CD14-positive monocyte (primary cell): Measurements from ENCODE around the gene SPRED2. TPM values are rescaled to one million over a fixed set of nuclear protein-coding genes. Genes with fewer than 3 reads are reported as not detected.

Source experiments
- DNase-seq, 3 donors: peaks; one replicate each; pipeline ENCODE4 v3.0.0-alpha.2; 2011 to 2022
- H2AFZ ChIP-seq: 2 replicates; pipeline ENCODE4 v1.6.0; 2012; ENCODE audit warnings: mild to moderate bottlenecking, low read depth, low read length, inconsistent platforms; ENCODE audit not compliant: insufficient read depth, poor library complexity, severe bottlenecking
- H3K27ac ChIP-seq, 2 donors: 1 replicate in 1 of 2; 2 replicates in 1 of 2; pipeline ENCODE4 v1.5.1; 2012 to 2013; ENCODE audit warnings: low read length in 2 of 2, control low read depth in 1 of 2, inconsistent platforms in 1 of 2, low read depth in 1 of 2, mild to moderate bottlenecking in 1 of 2
- H3K27me3 ChIP-seq, 2 donors: one replicate each; pipeline versions ENCODE4 v1.6.0 to v1.6.1; 2011 to 2013; ENCODE audit warnings: low read length in 2 of 2; ENCODE audit not compliant: control insufficient read depth in 2 of 2, insufficient read depth in 2 of 2
- H3K36me3 ChIP-seq, 2 donors: replicated peaks in 1 of 2; 1 replicate in 1 of 2; 2 replicates in 1 of 2; pipeline versions ENCODE4 v1.5.1 to v1.6.1; 2012 to 2013; ENCODE audit warnings: low read length in 2 of 2, control low read depth in 1 of 2, inconsistent platforms in 1 of 2, mild to moderate bottlenecking in 1 of 2; ENCODE audit not compliant: insufficient read depth in 2 of 2, control insufficient read depth in 1 of 2
- H3K4me1 ChIP-seq, 2 donors: 1 replicate in 1 of 2; 2 replicates in 1 of 2; pipeline versions ENCODE4 v1.5.1 to v1.6.1; 2012 to 2013; ENCODE audit warnings: low read length in 2 of 2, control low read depth in 1 of 2, inconsistent platforms in 1 of 2, mild to moderate bottlenecking in 1 of 2, moderate library complexity in 1 of 2; ENCODE audit not compliant: insufficient read depth in 2 of 2, control insufficient read depth in 1 of 2
- H3K4me2 ChIP-seq: replicated peaks from 2 replicates; pipeline ENCODE3; 2012; ENCODE audit warnings: low read length, moderate library complexity, mild to moderate bottlenecking; ENCODE audit not compliant: poor library complexity, severe bottlenecking; ENCODE audit errors: extremely low read depth
- H3K4me3 ChIP-seq, 3 experiments: fragments of 200-600 bp in 1 of 3; sonication (generic) in 1 of 3; replicated peaks in 1 of 3; 1 replicate in 2 of 3; 2 replicates in 1 of 3; pipeline ENCODE4 v1.5.1; 2011 to 2013; ENCODE audit warnings: low read length in 3 of 3, mild to moderate bottlenecking in 3 of 3, control low read depth in 2 of 3, low read depth in 2 of 3, inconsistent platforms in 1 of 3, moderate library complexity in 1 of 3
- H3K79me2 ChIP-seq: 2 replicates; pipeline ENCODE4 v1.6.0; 2012; ENCODE audit warnings: mild to moderate bottlenecking, control low read depth, inconsistent platforms, low read length, moderate library complexity; ENCODE audit not compliant: insufficient read depth
- H3K9ac ChIP-seq: 2 replicates; pipeline ENCODE4 v1.6.0; 2017; ENCODE audit warnings: low read length, mild to moderate bottlenecking; ENCODE audit not compliant: insufficient read depth, poor library complexity, severe bottlenecking
- H3K9me3 ChIP-seq, 2 donors: replicated peaks in 1 of 2; 1 replicate in 1 of 2; 2 replicates in 1 of 2; pipeline versions ENCODE4 v1.5.1 to v1.6.1; 2012 to 2013; ENCODE audit warnings: low read length in 2 of 2, control low read depth in 1 of 2; ENCODE audit not compliant: control insufficient read depth in 1 of 2, insufficient read depth in 1 of 2
- H4K20me1 ChIP-seq: 2 replicates; pipeline ENCODE4 v1.6.0; 2012; ENCODE audit warnings: mild to moderate bottlenecking, low read length, control low read depth, moderate library complexity; ENCODE audit not compliant: insufficient read depth
- H3K27ac Mint-ChIP-seq, 7 donors: one replicate each; pipeline ENCODE4 v1.8.0; 2020; ENCODE audit warnings: mild to moderate bottlenecking in 7 of 7, mixed read lengths in 7 of 7, moderate library complexity in 6 of 7, inconsistent platforms in 2 of 7
- H3K27me3 Mint-ChIP-seq, 3 donors: one replicate each; pipeline ENCODE4 v1.8.0; 2021 to 2022; ENCODE audit warnings: low read depth in 3 of 3, mild to moderate bottlenecking in 3 of 3, mixed read lengths in 3 of 3, moderate library complexity in 3 of 3, inconsistent platforms in 1 of 3
- H3K36me3 Mint-ChIP-seq, 2 donors: one replicate each; pipeline ENCODE4 v1.8.0; 2020; ENCODE audit warnings: mixed read lengths in 2 of 2, inconsistent platforms in 1 of 2, mild to moderate bottlenecking in 1 of 2
- H3K4me1 Mint-ChIP-seq: one replicate; pipeline ENCODE4 v1.8.0; 2020; ENCODE audit warnings: mild to moderate bottlenecking, mixed read lengths
- H3K4me3 Mint-ChIP-seq, 2 donors: one replicate each; pipeline ENCODE4 v1.8.0; 2020; ENCODE audit warnings: mild to moderate bottlenecking in 2 of 2, mixed read lengths in 2 of 2, moderate library complexity in 1 of 2
- H3K9me3 Mint-ChIP-seq, 7 donors: one replicate each; pipeline ENCODE4 v1.8.0; 2020 to 2022; ENCODE audit warnings: mixed read lengths in 7 of 7, mild to moderate bottlenecking in 6 of 7, moderate library complexity in 6 of 7, inconsistent platforms in 2 of 7
- CTCF ChIP-seq: fragments of 200-600 bp; IDR thresholded peaks from one replicate; pipeline ENCODE4 v1.8.0; 2022; ENCODE audit warnings: antibody characterized with exemption, mild to moderate bottlenecking
- WGBS: methylation state at CpG from one replicate; pipeline ENCODE4 v1.1.5; 2013; ENCODE audit warnings: missing lambda C conversion rate; ENCODE audit not compliant: insufficient coverage; 5-methylcytosine and 5-hydroxymethylcytosine counted together
- intact Hi-C, 2 donors: fragments of 100-400 bp; cut with micrococcal nuclease; formaldehyde crosslinking; loops; one replicate each; pipeline versions ENCODE4 v1.15.0 to v1.15.1; 2023
- polyA plus RNA-seq, 3 donors: library from polyadenylated mRNA; depleted of rRNA in 1 of 3; unstranded in 2 of 3; stranded (reverse) in 1 of 3; fragments of 300-500 nt in 2 of 3; fragments of >200 nt in 1 of 3; fragmentation: Illumina TruSeq in 2 of 3; gene quantifications; 1 replicate in 2 of 3; 2 replicates in 1 of 3; pipeline ENCODE4 v1.2.3, GENCODE V29; 2012 to 2021

Gene SPRED2
- polyA plus RNA-seq, 3 donors: 0.20 to 2.0 (median 0.33) TPM

- H3K27me3 Mint-ChIP-seq: peaks cover 0 to 2% (median 0%) of the 10 kb centered on the region in 3 donors
- peaks cover 23% of the 10 kb centered on the region for H3K4me1 Mint-ChIP-seq
- H2AFZ ChIP-seq: no peak overlapping the region
- H3K36me3 Mint-ChIP-seq: peaks cover 0 to 9% of the 10 kb centered on the region in 2 donors
- no peak overlapping the region for H3K9ac ChIP-seq
- no peaks in the 10 kb centered on the region for H3K79me2 ChIP-seq
- H3K27ac Mint-ChIP-seq: no peak overlapping the region
- no peaks in the 10 kb centered on the region for H3K27me3 ChIP-seq
- H3K9me3 ChIP-seq: no peaks in the 10 kb centered on the region
- H3K4me3 Mint-ChIP-seq: no peak overlapping the region
- no peak overlapping the region for H3K4me3 ChIP-seq
- WGBS: no CpG with 5 or more reads among the region's 4 CpGs
- no peak overlapping the region for H3K4me2 ChIP-seq
- no peaks in the 10 kb centered on the region for H3K9me3 Mint-ChIP-seq
- no peak for TF ChIP-seq CTCF
- H3K27ac ChIP-seq: no peak overlapping the region
- H4K20me1 ChIP-seq: no peaks in the 10 kb centered on the region
- peaks cover 15 to 21% of the 10 kb centered on the region in 2 donors for H3K4me1 ChIP-seq
- no peak for DNase-seq
- H3K36me3 ChIP-seq: no peaks in the 10 kb centered on the region
- intact Hi-C loops: no loop called here
These were observed 56.7 kb downstream of the SPRED2 start for GRCh38 chr2:65375723-65376122.

- peaks cover 0 to 2% (median 0%) of the 10 kb centered on the region in 3 donors for H3K27me3 Mint-ChIP-seq
- no peak overlapping the region for H3K4me3 Mint-ChIP-seq
- 86% methylated on average over 1 of the region's 4 CpGs for WGBS
- Histone ChIP-seq H3K4me3 (no peak overlapping the region), H3K9me3 (no peaks in the 10 kb centered on the region), H4K20me1 (no peaks in the 10 kb centered on the region), H3K27me3 (no peaks in the 10 kb centered on the region), H3K9ac (no peak overlapping the region), H2AFZ (no peak overlapping the region), H3K79me2 (no peaks in the 10 kb centered on the region), H3K4me1 (peaks cover 15 to 24% of the 10 kb centered on the region in 2 donors), H3K27ac (no peak overlapping the region), H3K4me2 (no peak overlapping the region), H3K36me3 (no peaks in the 10 kb centered on the region)
- TF ChIP-seq CTCF: no peak
- peaks cover 25% of the 10 kb centered on the region for H3K4me1 Mint-ChIP-seq
- H3K36me3 Mint-ChIP-seq: peaks cover 0 to 9% of the 10 kb centered on the region in 2 donors
- H3K27ac Mint-ChIP-seq: no peak overlapping the region
- intact Hi-C loops: no loop called here
- no peak for DNase-seq
- no peaks in the 10 kb centered on the region for H3K9me3 Mint-ChIP-seq
These were observed 57.4 kb downstream of the SPRED2 start for GRCh38 chr2:65374999-65375398.
